HEK293 (cell line): Measurements from ENCODE around the gene SFN.

ENCODE experiments used
- BCL11A ChIP-seq: fragments of 450-650 bp; formaldehyde crosslinking; IDR thresholded peaks from 2 replicates; pipeline ENCODE4 v1.5.1; 2016; ENCODE audit warnings: low read depth, missing biosample characterization, missing genetic modification characterization
- ELK4 ChIP-seq: IDR thresholded peaks from 2 replicates; pipeline ENCODE4 v1.6.1; 2011; ENCODE audit warnings: mild to moderate bottlenecking, low read depth, low read length, borderline replicate concordance
- KLF17 ChIP-seq: fragments of 450-650 bp; formaldehyde crosslinking; IDR thresholded peaks from 2 replicates; pipeline ENCODE4 v1.5.1; 2016; ENCODE audit warnings: missing biosample characterization, missing genetic modification characterization
- KLF9 ChIP-seq: fragments of 450-650 bp; formaldehyde crosslinking; IDR thresholded peaks from 2 replicates; pipeline ENCODE4 v1.5.1; 2016; ENCODE audit warnings: missing biosample characterization, missing genetic modification characterization, low read depth
- PRDM4 ChIP-seq: fragments of 450-650 bp; formaldehyde crosslinking; IDR thresholded peaks from 2 replicates; pipeline ENCODE4 v1.5.1; 2017; ENCODE audit warnings: missing biosample characterization, missing genetic modification characterization
- SP2 ChIP-seq: fragments of 450-650 bp; formaldehyde crosslinking; IDR thresholded peaks from 2 replicates; pipeline ENCODE4 v1.5.1; 2016; ENCODE audit warnings: missing biosample characterization, missing genetic modification characterization
- SP7 ChIP-seq: fragments of 450-650 bp; formaldehyde crosslinking; IDR thresholded peaks from 2 replicates; pipeline ENCODE4 v1.5.1; 2016; ENCODE audit warnings: missing biosample characterization, missing genetic modification characterization
- WT1 ChIP-seq: fragments of 450-650 bp; formaldehyde crosslinking; IDR thresholded peaks from 2 replicates; pipeline ENCODE4 v1.5.1; 2016; ENCODE audit warnings: missing biosample characterization, missing genetic modification characterization
- YY2 ChIP-seq: fragments of 450-650 bp; formaldehyde crosslinking; IDR thresholded peaks from 2 replicates; pipeline ENCODE4 v1.5.1; 2016; ENCODE audit warnings: missing biosample characterization, missing genetic modification characterization
- ZBTB1 ChIP-seq: fragments of 450-650 bp; formaldehyde crosslinking; IDR thresholded peaks from 2 replicates; pipeline ENCODE4 v1.5.1; 2016; ENCODE audit warnings: missing biosample characterization, missing genetic modification characterization
- ZBTB26 ChIP-seq: fragments of 450-650 bp; formaldehyde crosslinking; optimal IDR thresholded peaks from 2 replicates; pipeline ENCODE3; 2016; ENCODE audit warnings: missing biosample characterization, mild to moderate bottlenecking, missing genetic modification characterization
- ZFHX2 ChIP-seq: fragments of 450-650 bp; formaldehyde crosslinking; conservative IDR thresholded peaks from 2 replicates; pipeline ENCODE4 v1.5.1; 2016; ENCODE audit warnings: missing biosample characterization, missing genetic modification characterization
- ZIC2 ChIP-seq: fragments of 450-650 bp; formaldehyde crosslinking; IDR thresholded peaks from 2 replicates; pipeline ENCODE4 v1.5.1; 2016; ENCODE audit warnings: missing biosample characterization, missing genetic modification characterization
- ZNF138 ChIP-seq: fragments of 450-650 bp; formaldehyde crosslinking; IDR thresholded peaks from 2 replicates; pipeline ENCODE4 v1.5.1; 2016; ENCODE audit warnings: missing biosample characterization, missing genetic modification characterization, borderline replicate concordance
- ZNF18 ChIP-seq: fragments of 450-650 bp; formaldehyde crosslinking; IDR thresholded peaks from 2 replicates; pipeline ENCODE4 v1.5.1; 2016; ENCODE audit warnings: missing biosample characterization, missing genetic modification characterization
- ZNF214 ChIP-seq: fragments of 450-650 bp; formaldehyde crosslinking; IDR thresholded peaks from 2 replicates; pipeline ENCODE4 v1.5.1; 2017; ENCODE audit warnings: missing biosample characterization, mild to moderate bottlenecking, missing genetic modification characterization, borderline replicate concordance
- ZNF280D ChIP-seq: fragments of 450-650 bp; formaldehyde crosslinking; IDR thresholded peaks from 2 replicates; pipeline ENCODE4 v1.5.1; 2016; ENCODE audit warnings: missing biosample characterization, missing genetic modification characterization
- ZNF324 ChIP-seq: fragments of 450-650 bp; formaldehyde crosslinking; IDR thresholded peaks from 2 replicates; pipeline ENCODE4 v1.5.1; 2016; ENCODE audit warnings: missing biosample characterization, missing genetic modification characterization
- ZNF391 ChIP-seq: fragments of 450-650 bp; formaldehyde crosslinking; IDR thresholded peaks from 2 replicates; pipeline ENCODE4 v1.5.1; 2016; ENCODE audit warnings: low read depth, missing biosample characterization, missing genetic modification characterization, borderline replicate concordance
- ZNF404 ChIP-seq: fragments of 450-650 bp; formaldehyde crosslinking; IDR thresholded peaks from 2 replicates; pipeline ENCODE4 v1.5.1; 2017; ENCODE audit warnings: missing biosample characterization, missing genetic modification characterization
- ZNF48 ChIP-seq: fragments of 450-650 bp; formaldehyde crosslinking; IDR thresholded peaks from 2 replicates; pipeline ENCODE4 v1.5.1; 2016; ENCODE audit warnings: missing biosample characterization, missing genetic modification characterization
- ZNF501 ChIP-seq: fragments of 450-650 bp; formaldehyde crosslinking; IDR thresholded peaks from 2 replicates; pipeline ENCODE4 v1.5.1; 2016; ENCODE audit warnings: missing biosample characterization, missing genetic modification characterization
- ZNF549 ChIP-seq: fragments of 450-650 bp; IDR thresholded peaks from 2 replicates; pipeline ENCODE4 v1.5.1; 2018; ENCODE audit warnings: missing biosample characterization, missing genetic modification characterization, mild to moderate bottlenecking, inconsistent platforms, moderate library complexity
- ZNF560 ChIP-seq: fragments of 450-650 bp; formaldehyde crosslinking; IDR thresholded peaks from 2 replicates; pipeline ENCODE4 v1.5.1; 2017; ENCODE audit warnings: missing biosample characterization, missing genetic modification characterization, borderline replicate concordance
- ZNF596 ChIP-seq: fragments of 450-650 bp; IDR thresholded peaks from 2 replicates; pipeline ENCODE4 v1.5.0; 2018; ENCODE audit warnings: missing biosample characterization, mild to moderate bottlenecking, missing genetic modification characterization, moderate library complexity
- ZNF621 ChIP-seq: fragments of 450-650 bp; formaldehyde crosslinking; IDR thresholded peaks from 2 replicates; pipeline ENCODE4 v1.5.1; 2017; ENCODE audit warnings: missing biosample characterization, missing genetic modification characterization
- ZNF654 ChIP-seq: fragments of 450-650 bp; formaldehyde crosslinking; IDR thresholded peaks from 2 replicates; pipeline ENCODE4 v1.5.1; 2016; ENCODE audit warnings: low read depth, missing biosample characterization, missing genetic modification characterization
- ZNF660 ChIP-seq: fragments of 450-650 bp; IDR thresholded peaks from 2 replicates; pipeline ENCODE4 v1.5.1; 2018; ENCODE audit warnings: missing biosample characterization, mild to moderate bottlenecking, missing genetic modification characterization
- ZXDB ChIP-seq: fragments of 450-650 bp; formaldehyde crosslinking; IDR thresholded peaks from 2 replicates; pipeline ENCODE4 v1.5.1; 2016; ENCODE audit warnings: missing biosample characterization, missing genetic modification characterization

Gene SFN

GRCh38 chr1:26862781-26863684 is at the start of gene SFN (continued):
- TF ChIP-seq ZBTB26 (tag by site-specific recombination), result no peak
- no peak for TF ChIP-seq ZNF654
- TF ChIP-seq ZBTB1 (tag by site-specific recombination), result no peak
- TF ChIP-seq SP7 (tag by site-specific recombination), result peak; percentile 25; the same call in 1 of the 2 replicates
- no peak for TF ChIP-seq ZNF549 (tag by site-specific recombination)
- no peak for TF ChIP-seq YY2 (tag by site-specific recombination)
- TF ChIP-seq ZNF48 (tag by site-specific recombination), result no peak
- no peak for TF ChIP-seq ZNF214 (tag by site-specific recombination)
- no peak for TF ChIP-seq ELK4
- peak; percentile 34; the same call in 1 of the 2 replicates for TF ChIP-seq ZXDB (tag by site-specific recombination)
- TF ChIP-seq ZNF660 (tag by site-specific recombination), result no peak; the same call in 1 of the 2 replicates
- TF ChIP-seq ZNF404 (tag by site-specific recombination), result no peak
- TF ChIP-seq KLF9 (tag by site-specific recombination), result peak; percentile 45; the same call in 1 of the 2 replicates
- no peak for TF ChIP-seq ZIC2
- TF ChIP-seq ZFHX2 (tag by site-specific recombination), result peak; percentile 59; the same call in 1 of the 2 replicates
- TF ChIP-seq ZNF324 (tag by site-specific recombination), result peak; percentile 56; the same call in 1 of the 2 replicates
- TF ChIP-seq ZNF280D (tag by site-specific recombination), result no peak
- TF ChIP-seq ZNF138 (tag by site-specific recombination), result no peak
- TF ChIP-seq PRDM4 (tag by site-specific recombination), result no peak
- TF ChIP-seq ZNF560, result no peak
- TF ChIP-seq KLF17, result peak; percentile 44
- TF ChIP-seq WT1, result no peak
- TF ChIP-seq ZNF501 (tag by site-specific recombination), result no peak
- TF ChIP-seq SP2 (tag by site-specific recombination), result peak; percentile 77
- TF ChIP-seq BCL11A (tag by site-specific recombination), result no peak
- TF ChIP-seq ZNF18 (tag by site-specific recombination), result no peak
- no peak for TF ChIP-seq ZNF596 (tag by site-specific recombination)
- TF ChIP-seq ZNF391 (tag by site-specific recombination), result no peak
- TF ChIP-seq ZNF621, result no peak
